HG02970 (cell line): Measurements from ENCODE around the gene DMRTB1.
"Not testable (repeated sequence)": the region's sequence is repeated elsewhere in the genome, so short reads cannot be mapped to it uniquely, and the experiment has no call there.

Experiments
- ATAC-seq: cut with Tn5 transposase; IDR thresholded peaks from one replicate; pipeline ENCODE4 v1.9.1; 2021; ENCODE audit warnings: mild to moderate bottlenecking, moderate library complexity, moderate number of reproducible peaks; ENCODE audit not compliant: unreplicated experiment, low FRiP score

The DMRTB1 gene

DNA sequence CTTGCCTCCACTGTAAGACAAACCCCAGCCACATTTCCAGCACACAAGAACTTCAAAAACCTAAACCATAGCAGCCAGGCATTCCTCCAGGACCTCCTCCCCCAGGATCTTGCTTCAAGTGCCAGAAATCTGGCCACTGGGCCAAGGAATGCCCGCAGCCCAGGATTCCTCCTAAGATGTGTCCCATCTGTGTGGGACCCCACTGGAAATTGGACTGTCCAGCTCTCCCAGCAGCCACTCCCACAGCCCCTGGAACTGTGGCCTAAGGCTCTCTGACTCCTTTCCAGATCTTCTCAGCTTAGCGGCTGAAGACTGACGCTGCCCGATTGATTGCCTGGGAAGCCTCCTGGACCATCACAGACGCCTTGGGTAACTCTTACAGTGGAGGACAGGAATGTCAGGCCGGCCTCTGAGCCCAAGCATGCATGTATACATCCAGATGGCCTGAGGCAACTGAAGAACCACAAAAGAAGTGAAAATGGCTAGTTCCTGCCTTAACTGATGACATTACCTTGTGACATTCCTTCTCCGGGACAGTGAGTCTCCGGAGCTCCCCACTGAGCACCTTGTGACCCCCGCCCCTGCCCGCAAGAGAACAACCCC lies 24.7 kb upstream of the DMRTB1 start:
- ATAC-seq = not testable (repeated sequence)

DNA sequence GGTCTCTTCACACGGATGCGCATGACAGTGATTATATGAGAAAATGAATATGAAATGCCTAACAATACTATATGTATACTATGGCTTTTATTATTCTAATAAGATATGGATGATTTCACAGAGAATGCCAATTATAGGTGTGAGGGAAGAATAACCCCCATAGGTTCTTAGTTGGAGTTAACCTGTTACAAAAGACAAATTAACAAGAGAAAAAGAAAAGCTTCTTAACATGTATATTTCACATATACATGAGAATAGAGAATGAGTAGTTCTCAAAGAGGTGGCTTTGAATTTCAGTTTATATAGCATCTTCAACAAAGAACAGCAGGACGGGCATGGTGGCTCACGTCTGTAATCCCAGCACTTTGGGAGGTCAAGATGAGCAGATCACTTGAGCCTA lies 24.0 kb upstream of the DMRTB1 start:
- ATAC-seq = no peak

DNA sequence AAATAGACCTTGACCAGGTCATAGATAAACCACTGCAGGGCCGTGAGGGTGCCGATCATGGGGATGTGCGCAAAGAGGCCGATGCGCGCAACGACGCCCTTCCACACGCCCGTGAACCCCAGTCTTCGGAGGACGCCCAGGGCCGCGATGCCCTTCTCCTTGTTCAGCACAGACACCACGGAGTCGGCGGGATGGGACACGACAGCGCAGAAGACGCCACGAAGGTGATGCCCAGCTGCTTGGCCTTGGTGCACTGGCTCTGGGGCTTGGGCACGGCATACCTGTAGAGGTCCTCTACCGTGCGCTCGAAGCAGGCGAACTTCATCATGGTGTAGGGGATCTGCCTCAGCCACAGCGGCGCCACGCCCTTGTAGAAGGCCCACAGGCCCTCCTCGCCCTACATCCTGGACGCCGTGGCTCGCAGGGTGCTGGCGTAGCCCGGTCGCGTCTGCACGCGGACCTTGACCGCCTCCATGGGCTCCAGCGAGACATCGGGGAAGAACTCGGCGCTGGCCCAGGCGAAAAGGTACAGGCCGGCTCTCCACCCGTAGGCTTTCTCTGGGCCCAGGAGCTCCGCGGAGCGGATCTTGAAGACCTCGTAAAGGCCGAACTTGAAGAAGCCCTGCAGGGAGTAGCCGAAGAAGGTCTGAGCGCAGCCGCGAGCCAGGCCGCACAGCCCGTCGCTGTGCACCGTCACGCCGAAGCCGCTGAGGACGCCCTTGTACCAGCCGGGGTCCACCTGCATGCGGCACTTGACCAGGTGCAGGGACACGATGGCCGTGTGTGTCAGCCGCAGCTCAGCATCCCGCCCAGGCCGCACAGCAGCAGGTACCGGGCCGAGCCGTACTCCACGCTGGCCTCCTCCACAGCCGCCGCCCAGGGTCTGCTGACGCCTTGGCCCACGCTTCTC lies 20.5 kb upstream of the DMRTB1 start:
- ATAC-seq = no peak

DNA sequence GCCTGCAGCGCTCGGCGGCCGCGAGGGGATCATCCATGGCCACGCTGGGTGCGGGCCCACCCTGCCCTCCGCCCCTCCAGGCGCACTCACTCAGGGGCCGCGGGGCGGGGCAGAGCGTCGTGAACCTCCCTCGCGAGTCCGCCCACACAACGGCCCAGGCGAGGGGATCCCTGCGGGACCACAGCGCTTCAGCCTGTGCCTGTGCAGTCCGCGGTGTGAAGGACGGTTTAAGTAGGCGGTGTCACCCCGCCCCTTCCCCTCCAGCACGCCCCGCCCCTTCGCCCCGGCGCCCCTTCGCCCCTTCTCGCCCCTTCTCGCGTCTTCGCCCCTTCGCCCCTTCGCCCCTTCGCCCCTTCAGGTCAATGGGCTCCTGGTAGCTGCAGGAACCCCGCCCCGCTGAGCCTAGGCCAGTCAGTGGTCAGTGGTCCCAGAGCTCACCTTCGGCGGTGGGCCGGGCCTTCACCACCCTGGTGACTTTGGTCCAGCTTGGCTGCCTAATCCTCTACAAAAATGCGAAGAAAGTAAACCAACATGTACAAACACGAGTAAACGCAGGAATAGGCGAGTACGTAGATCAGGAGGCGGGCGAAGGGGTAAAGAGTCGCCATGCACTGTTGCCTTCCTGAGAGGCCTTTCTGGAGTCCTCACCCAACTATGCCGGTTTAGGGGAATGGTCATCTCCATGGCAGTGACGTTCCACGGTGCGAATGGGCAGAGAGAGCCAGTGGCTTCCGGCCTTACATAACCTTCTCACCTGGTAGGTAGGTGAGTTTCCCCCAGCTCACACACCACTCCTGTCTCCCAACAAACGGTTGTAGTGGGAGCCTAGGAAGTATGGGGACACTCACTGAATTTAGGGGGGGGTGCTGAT lies 19.6 kb upstream of the DMRTB1 start:
- no peak for ATAC-seq

DNA sequence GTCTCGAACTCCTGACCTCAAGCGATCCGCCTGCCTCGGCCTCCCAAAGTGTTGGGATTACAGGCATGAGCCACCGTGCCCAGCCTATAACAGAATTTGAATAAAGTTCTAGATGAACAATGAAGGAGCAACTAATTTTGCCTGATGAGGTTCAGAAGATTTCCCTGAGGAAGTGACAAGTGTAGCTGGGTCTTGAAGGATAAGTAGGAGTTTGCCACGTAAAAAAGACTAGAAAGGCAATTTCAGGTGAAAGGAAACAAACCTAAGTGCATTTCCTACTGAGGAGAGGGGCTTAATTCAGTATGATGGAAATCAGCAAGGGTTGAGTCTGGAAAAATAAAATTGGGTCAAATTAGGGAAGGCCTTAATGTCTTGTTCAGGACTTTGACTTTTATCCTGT lies 18.6 kb upstream of the DMRTB1 start:
- no peak for ATAC-seq

DNA sequence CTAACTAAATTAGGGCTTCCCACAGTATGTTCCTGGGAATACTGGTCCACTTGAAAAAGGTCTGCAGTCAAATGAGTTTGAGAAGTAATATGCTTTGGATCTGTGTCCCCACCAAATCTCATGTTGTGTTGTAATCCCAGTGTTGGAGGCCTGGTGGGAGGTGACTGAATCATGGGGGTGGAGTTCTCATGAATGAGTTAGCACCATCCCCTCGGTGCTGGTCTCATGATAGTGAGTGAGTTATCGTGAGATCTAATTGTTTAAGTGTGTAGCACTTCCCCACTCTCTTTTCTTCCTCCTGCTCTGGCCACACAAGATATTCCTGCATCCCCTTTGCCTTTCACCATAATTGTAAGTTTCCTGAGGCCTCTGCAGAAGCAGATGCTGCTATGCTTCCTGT lies 16.9 kb upstream of the DMRTB1 start:
- no peak for ATAC-seq

DNA sequence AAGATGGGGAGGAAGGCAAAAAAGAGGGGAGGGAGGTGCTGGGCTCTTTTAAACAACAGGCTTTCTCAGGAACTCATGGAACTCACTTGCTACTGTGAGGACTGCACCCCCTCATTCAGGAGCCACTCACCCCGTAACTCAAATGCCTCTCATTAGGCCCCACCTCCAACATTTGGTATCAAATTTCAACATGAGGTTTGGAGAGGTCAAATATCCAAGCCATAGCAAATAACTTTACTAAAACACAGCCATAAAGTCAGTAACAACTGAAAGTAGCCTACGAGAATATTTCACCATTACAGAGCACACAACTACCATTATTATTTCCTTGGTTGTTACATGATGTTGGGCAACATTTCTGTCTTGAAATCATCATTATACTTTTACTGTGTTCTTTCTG lies 13.1 kb upstream of the DMRTB1 start:
- ATAC-seq = no peak

DNA sequence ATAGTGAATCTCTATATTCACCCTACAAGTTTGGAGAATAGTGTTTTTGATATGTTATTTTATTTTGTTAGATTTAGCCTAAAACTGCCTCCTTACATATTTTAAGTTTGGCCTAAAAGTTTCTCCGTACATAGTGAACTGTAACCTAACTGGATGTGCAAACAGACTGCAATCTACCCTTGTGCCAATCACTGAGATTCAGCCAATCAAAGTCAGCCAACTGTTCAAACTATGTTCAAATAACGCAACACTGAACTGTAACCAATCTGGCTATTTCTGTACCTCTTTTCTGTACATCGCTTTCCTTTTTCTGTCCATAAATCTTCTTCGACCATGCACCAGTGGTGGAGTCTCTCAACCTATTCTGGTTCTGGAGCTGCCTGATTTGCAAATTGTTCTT lies 11.8 kb upstream of the DMRTB1 start:
- no peak for ATAC-seq

DNA sequence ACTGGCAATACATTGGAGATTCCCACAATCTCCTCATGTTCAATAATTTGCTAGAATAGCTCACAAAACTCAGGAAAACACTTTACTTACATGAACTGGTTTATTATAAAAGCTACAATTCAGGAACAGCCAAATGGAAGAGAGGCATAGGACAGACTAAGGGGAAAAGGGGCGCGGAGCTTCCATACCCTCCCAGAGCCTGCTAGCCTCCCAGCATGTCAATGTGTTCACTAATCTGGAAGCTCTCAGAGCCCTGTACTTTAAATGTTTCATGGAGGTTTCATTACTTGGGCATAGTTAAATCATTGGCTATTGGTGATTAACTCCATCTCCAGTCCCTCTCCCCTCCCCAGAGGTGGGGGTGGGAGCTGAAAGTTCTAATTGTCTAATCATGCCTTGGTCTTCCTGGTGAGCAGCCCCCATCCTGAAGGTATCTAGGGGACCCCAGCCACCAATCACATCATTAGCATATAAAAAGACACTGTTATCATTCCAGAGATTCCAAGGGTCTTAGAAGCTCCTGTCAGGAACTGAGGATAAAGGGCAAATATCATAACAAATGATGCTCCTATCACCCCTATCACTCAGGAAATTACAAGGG lies 10.9 kb upstream of the DMRTB1 start:
- ATAC-seq = no peak

DNA sequence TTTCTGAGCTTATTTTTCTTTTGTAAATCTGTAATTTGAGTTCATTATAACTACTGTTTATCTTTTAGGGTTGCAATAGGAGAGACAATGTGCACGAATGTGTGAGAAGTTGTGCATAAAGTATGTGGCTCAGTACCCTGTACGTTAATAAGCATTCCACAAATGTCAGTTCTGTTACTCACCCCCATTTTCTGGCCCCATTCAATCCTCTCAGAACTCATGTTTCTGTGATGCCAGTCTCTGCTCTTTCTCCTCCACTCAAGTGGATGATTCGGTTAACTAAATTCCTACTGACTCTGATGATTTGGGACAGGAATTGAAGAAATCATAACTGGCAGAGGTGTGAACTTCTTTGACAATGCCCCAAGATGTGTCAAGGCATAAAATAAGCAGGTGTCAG lies 10.2 kb upstream of the DMRTB1 start:
- ATAC-seq = no peak

DNA sequence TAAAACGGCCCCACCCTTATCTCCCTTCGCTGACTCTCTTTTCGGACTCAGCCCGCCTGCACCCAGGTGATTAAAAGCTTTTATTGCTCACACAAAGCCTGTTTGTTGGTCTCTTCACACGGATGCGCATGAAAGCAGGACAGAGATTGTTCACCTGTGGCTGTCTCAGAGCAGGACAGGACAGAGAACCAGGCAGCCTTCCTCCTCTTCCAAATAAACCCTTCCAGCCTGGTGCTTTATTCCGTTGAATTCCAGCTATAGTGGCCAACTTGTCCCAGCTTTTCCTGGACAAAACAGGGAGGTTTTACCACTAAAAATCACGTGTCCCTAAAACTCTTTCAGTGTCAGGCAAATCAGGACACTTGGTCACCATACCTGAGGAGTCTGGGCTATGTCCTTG lies 9.5 kb upstream of the DMRTB1 start:
- no peak for ATAC-seq

DNA sequence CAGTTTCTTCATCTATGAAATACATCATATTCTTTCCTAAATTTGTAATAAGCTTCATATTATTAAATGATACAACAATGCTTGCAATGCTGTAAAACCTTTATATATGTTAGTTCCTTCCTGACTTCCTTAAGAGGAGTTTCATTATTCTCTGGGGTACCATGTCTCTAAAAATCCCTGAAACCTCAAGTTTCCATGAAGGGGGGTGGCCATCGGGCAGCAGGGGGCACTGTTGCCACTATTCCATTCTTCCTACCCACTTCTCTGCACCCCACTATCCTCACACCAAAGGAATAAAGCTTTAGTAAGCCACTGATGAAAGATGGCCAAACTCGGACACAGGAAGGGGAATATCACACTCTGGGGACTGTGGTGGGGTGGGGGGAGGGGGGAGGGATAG lies 9.0 kb upstream of the DMRTB1 start:
- no peak for ATAC-seq

DNA sequence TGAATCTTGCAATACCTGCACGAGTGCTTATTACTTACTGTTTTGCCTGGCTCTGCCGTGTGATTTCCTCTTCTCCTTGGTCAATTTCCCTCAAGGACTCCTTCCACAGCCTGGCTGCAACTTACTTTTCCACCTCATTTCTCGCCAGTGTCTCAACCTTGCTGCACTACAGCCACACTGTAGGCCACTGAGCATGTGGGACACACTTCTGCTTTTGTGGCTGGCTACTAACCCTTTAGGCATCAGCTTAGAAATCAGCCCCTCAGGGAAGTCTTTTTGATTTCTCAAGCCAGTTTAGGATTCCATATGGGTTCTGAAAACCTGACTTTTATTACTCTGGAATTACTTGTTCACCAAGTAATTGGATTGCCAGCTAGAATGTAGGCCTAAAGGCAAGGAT lies 5.2 kb upstream of the DMRTB1 start:
- ATAC-seq = no peak

DNA sequence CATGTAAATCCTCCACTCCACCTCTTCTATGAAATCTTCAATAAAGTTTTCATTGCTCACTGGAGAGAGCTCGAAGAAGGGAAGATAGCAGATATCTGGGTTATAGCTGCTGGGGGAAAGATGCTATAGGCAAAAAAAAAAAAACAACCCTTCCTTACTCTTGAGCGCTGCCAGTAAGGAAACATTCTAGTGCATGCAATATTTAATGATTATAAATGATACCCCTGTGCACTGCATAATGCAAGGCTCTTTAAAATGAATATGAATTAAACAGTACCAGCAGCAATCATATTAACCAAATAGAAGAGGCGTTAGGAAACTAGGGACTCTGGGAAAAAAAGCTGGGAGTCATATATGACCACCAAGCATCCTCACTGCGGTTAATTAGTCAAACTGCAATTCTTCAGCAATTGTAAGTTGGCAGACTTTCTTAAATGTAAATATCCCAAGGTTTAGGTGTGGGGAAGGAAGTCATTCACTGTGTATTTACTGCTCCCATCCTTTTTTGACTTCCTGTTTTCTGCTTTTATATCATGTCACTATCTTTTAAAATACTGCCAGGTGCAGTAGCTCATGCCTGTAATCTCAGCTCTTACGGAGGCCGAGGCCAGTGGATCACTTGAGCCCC lies 3.7 kb upstream of the DMRTB1 start:
- ATAC-seq = no peak

DNA sequence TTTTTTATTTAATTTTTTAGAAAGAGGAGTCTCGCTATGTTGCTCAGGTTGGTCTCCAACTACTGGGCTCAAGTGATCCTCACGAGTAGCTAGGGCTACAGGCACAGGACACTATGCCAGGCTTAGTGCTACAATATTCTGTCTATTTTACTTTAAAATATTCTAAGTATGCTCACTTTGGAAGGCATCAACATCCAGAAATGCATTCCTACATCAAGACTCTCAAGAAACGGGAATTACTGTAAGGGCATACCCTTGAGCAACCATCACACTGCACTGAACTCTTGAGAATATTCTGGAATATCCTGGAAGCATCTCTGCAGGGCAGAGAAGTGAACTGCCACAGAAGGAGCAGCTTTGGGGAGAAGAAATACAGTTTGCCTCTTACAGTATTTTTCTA lies 565 bp upstream of the DMRTB1 start:
- no peak for ATAC-seq

DNA sequence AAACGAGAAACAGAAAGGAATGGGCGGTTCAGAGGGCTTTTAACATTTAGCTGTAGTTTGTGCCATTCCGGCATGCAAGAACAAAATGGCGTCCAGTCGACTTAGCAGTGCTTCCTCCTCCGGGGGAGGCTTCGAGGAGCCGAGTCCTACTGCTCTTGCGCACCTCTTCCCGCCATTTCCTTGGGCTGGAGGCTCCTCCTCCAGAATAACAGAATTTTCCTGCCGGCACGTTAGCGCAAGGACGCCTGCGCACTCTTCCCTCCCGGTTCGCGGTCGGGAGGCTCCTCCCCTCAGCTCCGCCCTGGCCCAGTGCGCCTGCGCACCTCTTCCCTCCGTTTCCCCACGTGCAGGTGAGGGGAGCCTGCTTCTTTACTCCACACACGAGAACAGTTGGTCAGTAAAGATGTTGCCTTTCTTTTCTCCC lies 1.0 kb downstream of the DMRTB1 start:
- ATAC-seq = no peak

DNA sequence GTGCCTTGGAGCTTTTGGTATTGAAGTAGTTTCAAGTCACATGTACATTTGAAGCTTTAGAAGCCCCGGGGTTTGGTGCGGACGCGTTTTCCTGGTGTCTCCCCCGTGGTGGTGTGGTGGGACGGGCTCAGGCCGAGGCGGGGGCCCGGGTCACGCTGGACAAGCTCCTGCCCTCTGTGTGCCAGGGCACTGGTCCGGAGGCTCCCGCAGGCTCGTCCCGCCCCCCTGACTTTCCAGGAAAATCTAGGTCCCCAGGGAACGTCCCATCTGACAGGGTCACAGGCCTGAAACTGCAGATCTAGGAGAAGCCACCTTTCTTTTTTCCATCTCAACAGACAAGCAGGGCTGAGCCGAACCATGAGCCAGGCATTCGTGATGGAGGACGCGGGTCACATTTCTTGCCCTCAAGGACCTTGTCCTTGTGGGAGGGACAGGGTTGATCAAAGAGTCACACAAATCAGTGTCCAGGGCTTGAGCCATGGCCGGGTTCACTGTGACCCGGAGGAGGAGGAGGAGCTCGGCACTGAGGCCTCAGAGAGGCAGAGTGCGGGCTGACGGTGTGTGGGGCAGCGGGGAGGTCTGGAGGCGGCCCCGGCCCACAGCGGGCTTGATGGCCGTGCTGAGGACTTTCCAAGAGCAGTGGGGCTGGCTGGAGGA lies 1.6 kb downstream of the DMRTB1 start:
- no peak for ATAC-seq

DNA sequence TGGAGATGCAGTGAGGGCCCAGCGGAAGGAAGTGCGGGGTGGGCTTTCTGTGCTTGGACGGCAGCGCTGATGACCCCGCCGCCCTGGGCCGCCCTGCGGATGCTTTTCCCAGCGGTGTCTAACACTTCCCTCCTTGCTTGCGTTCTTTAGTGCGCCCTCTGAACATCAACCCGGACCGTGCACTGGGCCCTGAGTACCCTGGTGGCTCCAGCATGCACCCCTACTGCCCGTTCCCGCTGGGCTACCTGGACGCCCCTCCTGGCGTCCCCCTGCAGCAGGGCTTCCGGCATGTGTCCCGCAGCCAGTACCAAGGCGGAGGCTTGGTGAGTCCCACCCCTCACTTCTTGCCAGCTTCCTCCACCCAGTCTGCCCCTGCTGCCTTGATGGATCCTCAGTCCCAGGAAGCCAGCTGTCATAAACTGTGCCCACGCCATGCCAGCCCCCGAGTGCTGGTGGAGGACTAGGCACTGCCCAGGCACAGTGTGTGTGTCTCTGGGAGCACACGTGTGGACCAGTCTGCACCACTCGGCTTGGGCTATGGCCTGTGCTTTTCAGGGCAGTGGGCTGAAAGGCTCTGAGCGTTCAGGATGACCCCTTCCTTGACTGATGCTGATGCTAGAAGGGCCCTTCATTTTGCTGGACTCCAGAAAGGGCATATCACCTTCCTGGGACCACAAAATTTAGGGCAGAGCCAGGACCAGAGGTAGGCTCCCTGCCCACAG lies 2.3 kb downstream of the DMRTB1 start:
- no peak for ATAC-seq

DNA sequence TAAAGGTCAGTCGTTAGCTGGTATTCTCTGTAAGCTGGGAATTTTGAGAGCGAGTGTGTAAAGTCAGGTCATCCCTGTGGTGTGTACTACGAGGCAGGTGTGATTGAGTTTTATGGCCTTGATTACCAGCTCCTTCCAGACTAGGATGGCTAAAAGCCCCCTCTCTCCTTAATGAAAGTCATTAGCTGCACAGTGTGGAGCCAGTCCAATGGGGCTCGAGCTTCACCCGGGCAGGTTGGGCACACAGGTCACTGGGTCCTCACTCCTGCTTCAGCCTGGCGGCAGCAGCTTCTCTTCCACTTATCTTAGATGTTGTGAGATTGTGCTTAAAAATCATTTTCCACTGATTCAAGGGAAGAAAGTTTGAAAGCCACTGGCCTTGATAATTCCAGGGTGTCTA lies 3.0 kb downstream of the DMRTB1 start:
- ATAC-seq = no peak
